PC-3 (cell line): Measurements from ENCODE around the gene FUT1. TPM values are rescaled to one million over a fixed set of nuclear protein-coding genes. Genes with fewer than 3 reads are reported as not detected.

ENCODE experiments used
- ATAC-seq: fragments of 200-7000 bp; cut with Tn5 transposase; 2 replicates; pipeline ENCODE4 v1.9.1; 2020; ENCODE audit warnings: mild to moderate bottlenecking, moderate library complexity
- BruUV-seq: library from RNA; stranded (reverse); fragments of 400-500 nt; replicated peaks from 2 replicates; lab custom pipeline; 2021; lab: Mats Ljungman, UMichigan
- CTCF ChIA-PET: fragments of 300-600 bp; sonication (Branson Sonifier 250); formaldehyde crosslinking; loops from one replicate; lab custom pipeline; 2022; ENCODE audit warnings: antibody characterized with exemption; lab: Charles Lee
- POLR2A ChIA-PET: fragments of 300-600 bp; sonication (Branson Sonifier 250); formaldehyde crosslinking; loops from one replicate; lab custom pipeline; 2022; ENCODE audit warnings: antibody characterized with exemption; ENCODE audit not compliant: unreplicated experiment; lab: Charles Lee
- DNase-seq: peaks from one replicate; pipeline ENCODE4 v3.0.0-alpha.2; 2015
- H2AFZ ChIP-seq: fragments of 300-600 bp; sonication (generic); 2 replicates; pipeline ENCODE4 v1.6.0; 2016; ENCODE audit warnings: antibody characterized with exemption, low read length
- H3F3A ChIP-seq: fragments of 300-600 bp; sonication (generic); one replicate; pipeline ENCODE4 v1.6.0; 2017; ENCODE audit warnings: antibody characterized with exemption, low read length, control low read depth, mild to moderate bottlenecking; ENCODE audit not compliant: unreplicated experiment
- H3K27ac ChIP-seq: fragments of 300-600 bp; sonication (generic); 2 replicates; pipeline ENCODE4 v1.5.1; 2016; ENCODE audit warnings: mild to moderate bottlenecking, low read length
- H3K27me3 ChIP-seq: fragments of 300-600 bp; sonication (generic); 2 replicates; pipeline ENCODE4 v1.6.1; 2016; ENCODE audit warnings: low read length, mixed read lengths
- H3K36me3 ChIP-seq: fragments of 300-600 bp; sonication (generic); 2 replicates; pipeline ENCODE4 v1.6.1; 2016; ENCODE audit warnings: low read depth, mixed run types, low read length, mixed read lengths
- H3K4me1 ChIP-seq: fragments of 300-600 bp; sonication (generic); 2 replicates; pipeline ENCODE4 v1.5.1; 2016; ENCODE audit warnings: low read length; ENCODE audit not compliant: insufficient read depth
- H3K4me2 ChIP-seq: fragments of 300-600 bp; sonication (generic); 2 replicates; pipeline ENCODE4 v1.6.0; 2016; ENCODE audit warnings: low read length
- H3K4me3 ChIP-seq: fragments of 300-600 bp; sonication (generic); 2 replicates; pipeline ENCODE4 v1.5.1; 2016; ENCODE audit warnings: mild to moderate bottlenecking, low read length, mixed read lengths
- H3K79me2 ChIP-seq: fragments of 300-600 bp; sonication (generic); 2 replicates; pipeline ENCODE4 v1.6.1; 2017; ENCODE audit warnings: low read length, mixed read lengths
- H3K9ac ChIP-seq: fragments of 300-600 bp; sonication (generic); 2 replicates; pipeline ENCODE4 v1.6.0; 2016; ENCODE audit warnings: mild to moderate bottlenecking, low read length
- H3K9me2 ChIP-seq: fragments of 300-600 bp; sonication (generic); replicated peaks from 2 replicates; pipeline ENCODE4 v1.6.1; 2016; ENCODE audit warnings: mixed run types, low read length, mixed read lengths
- H3K9me3 ChIP-seq: fragments of 300-600 bp; sonication (generic); 2 replicates; pipeline ENCODE4 v1.6.1; 2016; ENCODE audit warnings: low read length, mixed read lengths
- H4K20me1 ChIP-seq: fragments of 300-600 bp; sonication (generic); 2 replicates; pipeline ENCODE4 v1.6.1; 2016; ENCODE audit warnings: low read length, mixed read lengths
- EZH2 ChIP-seq: fragments of 300-600 bp; sonication (generic); IDR thresholded peaks from one replicate; pipeline ENCODE4 v1.6.1; 2017; ENCODE audit warnings: antibody characterized with exemption, mild to moderate bottlenecking, low read length; ENCODE audit not compliant: unreplicated experiment
- EZH2phosphoT487 ChIP-seq: fragments of 300-600 bp; sonication (generic); IDR thresholded peaks from 2 replicates; pipeline ENCODE4 v1.6.1; 2018; ENCODE audit warnings: mild to moderate bottlenecking, antibody characterized with exemption, low read length, borderline replicate concordance
- intact Hi-C: fragments of 100-400 bp; cut with micrococcal nuclease; formaldehyde crosslinking; loops from 2 replicates; pipeline ENCODE4 v1.9.0; 2023
- total RNA-seq: library from RNA; depleted of rRNA; stranded (reverse); fragments of >200 nt; gene quantifications from 2 replicates; pipeline ENCODE4 v1.2.3, GENCODE V29; 2014
- TF ChIP-seq, protein P1 (sequence below): fragments of 300-600 bp; sonication (generic); conservative IDR thresholded peaks from 2 replicates; pipeline ENCODE4 v1.5.1; 2017; ENCODE audit warnings: antibody characterized with exemption, low read depth, mild to moderate bottlenecking, low read length

FUT1 gene
- total RNA-seq, 1 experiment from 2014 or later: 4.6 TPM

DNA sequence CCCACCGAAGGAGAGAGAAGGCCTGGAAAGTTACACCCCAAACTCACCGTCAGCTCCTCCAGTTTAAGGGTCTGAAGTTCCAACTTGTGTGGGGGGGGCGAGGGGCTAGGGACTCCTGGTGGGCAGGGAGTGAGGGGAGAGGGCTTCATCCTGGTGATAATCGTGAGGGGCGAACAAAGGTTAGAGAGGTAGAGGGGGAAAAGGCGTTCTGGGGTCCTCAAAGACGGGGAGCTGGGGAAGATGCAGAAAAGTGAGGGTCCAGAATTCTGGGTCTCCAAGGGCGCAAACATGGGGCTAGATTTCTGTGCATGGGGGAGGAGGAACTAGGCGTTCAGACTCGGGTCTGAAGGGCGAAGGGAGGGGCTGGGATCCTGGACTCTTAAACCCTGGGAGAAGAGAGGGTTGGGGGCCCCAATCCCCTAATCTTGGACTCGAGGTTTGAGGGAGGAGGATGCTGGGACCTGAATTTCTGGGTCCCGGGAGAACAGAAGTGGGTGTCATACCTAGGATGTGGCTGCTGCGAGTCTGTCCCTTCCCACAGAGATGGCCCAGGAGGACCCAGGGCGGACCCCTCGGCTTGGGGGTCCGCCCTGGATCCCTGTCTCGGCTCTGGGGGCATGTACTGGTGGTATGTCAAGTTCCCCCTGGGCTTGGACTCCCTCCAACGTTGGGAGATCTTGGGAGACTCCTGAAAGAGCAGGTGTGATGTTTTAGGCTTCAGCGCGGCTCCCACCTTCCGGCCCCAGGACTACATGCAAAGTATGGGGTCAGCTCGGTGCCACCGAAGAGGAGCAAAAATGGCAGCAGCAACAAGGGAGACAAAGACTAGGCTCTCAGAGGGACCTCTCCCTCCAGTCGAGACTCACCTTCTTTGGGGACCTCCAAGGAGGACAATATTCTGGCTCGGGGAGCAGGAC, 37.4 kb downstream of the FUT1 start:
- no peak overlapping the region for H3K27ac ChIP-seq
- peak overlapping the region; percentile 70 for H3K4me3 ChIP-seq
- ChIA-PET CTCF (no interaction called here), POLR2A (no interaction called here)
- H3K79me2 ChIP-seq: peaks cover 9% of the 10 kb centered on the region
- DNase-seq (no peak), ATAC-seq (no peak)
- intact Hi-C loops: loop anchor here (1.0 to 5.0 kb wide), 2 partner anchors 38 to 69 kb away; partner anchors contain the start of gene CA11
- H3K36me3 ChIP-seq: no peaks in the 10 kb centered on the region
- H3K9me3 ChIP-seq: no peaks in the 10 kb centered on the region
- no peaks in the 10 kb centered on the region; the same call in 1 of the 2 replicates for H3K4me1 ChIP-seq
- H4K20me1 ChIP-seq: no peaks in the 10 kb centered on the region
- BruUV-seq: no TSS peak
- H3K9ac ChIP-seq: peak overlapping the region; percentile 72
- no peaks in the 10 kb centered on the region for H3K9me2 ChIP-seq
- H3K27me3 ChIP-seq: no peaks in the 10 kb centered on the region
- TF ChIP-seq, protein P1, sequence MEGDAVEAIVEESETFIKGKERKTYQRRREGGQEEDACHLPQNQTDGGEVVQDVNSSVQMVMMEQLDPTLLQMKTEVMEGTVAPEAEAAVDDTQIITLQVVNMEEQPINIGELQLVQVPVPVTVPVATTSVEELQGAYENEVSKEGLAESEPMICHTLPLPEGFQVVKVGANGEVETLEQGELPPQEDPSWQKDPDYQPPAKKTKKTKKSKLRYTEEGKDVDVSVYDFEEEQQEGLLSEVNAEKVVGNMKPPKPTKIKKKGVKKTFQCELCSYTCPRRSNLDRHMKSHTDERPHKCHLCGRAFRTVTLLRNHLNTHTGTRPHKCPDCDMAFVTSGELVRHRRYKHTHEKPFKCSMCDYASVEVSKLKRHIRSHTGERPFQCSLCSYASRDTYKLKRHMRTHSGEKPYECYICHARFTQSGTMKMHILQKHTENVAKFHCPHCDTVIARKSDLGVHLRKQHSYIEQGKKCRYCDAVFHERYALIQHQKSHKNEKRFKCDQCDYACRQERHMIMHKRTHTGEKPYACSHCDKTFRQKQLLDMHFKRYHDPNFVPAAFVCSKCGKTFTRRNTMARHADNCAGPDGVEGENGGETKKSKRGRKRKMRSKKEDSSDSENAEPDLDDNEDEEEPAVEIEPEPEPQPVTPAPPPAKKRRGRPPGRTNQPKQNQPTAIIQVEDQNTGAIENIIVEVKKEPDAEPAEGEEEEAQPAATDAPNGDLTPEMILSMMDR: no peak
- no peak for TF ChIP-seq EZH2phosphoT487
- TF ChIP-seq EZH2: no peak
- peak overlapping the region; percentile 91 for H3K4me2 ChIP-seq
- H2AFZ ChIP-seq: peak overlapping the region; percentile 63; the same call in 1 of the 2 replicates
- no peaks in the 10 kb centered on the region for H3F3A ChIP-seq

DNA sequence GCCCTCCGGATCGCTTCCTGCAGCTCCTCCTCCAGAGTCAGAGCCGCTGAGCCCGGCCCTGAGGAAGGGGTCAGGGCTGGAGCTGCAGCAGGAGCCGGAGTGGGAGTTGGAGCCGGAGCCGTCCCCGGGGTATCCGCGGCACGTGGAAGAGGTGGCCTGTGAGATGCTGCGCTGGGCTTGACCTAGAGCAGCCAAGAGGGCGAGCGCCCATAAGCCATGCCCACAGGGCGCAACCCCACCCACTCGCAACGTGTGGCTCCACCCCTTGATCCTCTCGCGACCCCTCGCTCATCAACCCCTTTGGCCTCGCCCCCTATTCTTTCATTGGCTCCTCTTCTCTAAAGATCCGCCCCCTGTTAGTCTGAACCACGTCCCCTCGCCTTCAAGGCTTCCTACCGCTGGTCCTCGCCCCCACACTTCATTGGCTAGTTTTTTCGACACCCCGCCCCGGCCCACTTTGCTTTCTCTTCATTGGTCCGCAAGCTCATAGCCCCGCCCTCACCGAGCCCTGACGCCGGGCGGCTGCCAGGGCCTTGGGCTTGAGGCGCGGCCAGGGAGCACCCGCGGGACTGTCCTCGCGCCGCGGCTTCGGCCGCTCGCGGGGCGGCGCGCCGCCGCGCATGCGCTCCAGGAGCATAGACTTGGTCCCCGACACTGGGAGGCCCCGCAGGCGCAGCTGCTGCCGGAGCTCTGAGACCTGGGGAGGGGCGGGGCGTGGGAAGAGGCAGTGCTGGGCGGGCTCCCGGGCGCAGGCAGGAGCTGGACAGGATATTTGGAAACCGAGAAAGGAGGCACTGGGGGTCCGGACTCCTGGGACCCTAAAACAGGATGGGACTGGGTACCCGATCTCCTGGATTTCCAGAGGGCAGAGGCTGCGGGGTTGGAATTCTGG, 38.3 kb downstream of the FUT1 start:
- Histone ChIP-seq H3F3A (no peaks in the 10 kb centered on the region), H3K9ac (peak overlapping the region; percentile 72), H3K27me3 (no peaks in the 10 kb centered on the region), H3K4me2 (peak overlapping the region; percentile 91), H3K4me3 (peak overlapping the region; percentile 91), H3K9me2 (no peaks in the 10 kb centered on the region), H3K36me3 (no peaks in the 10 kb centered on the region), H4K20me1 (no peaks in the 10 kb centered on the region), H3K9me3 (no peaks in the 10 kb centered on the region), H2AFZ (peak overlapping the region; percentile 89), H3K79me2 (peaks cover 9% of the 10 kb centered on the region), H3K27ac (no peak overlapping the region), H3K4me1 (no peaks in the 10 kb centered on the region; the same call in 1 of the 2 replicates)
- TF ChIP-seq EZH2 (no peak), EZH2phosphoT487 (peak; percentile 83)
- no TSS peak for BruUV-seq
- DNase-seq (peak; percentile 97), ATAC-seq (peak; percentile 89)
- intact Hi-C loops: loop anchor here (1.0 to 5.0 kb wide), 2 partner anchors 37 to 68 kb away; partner anchors contain the start of gene CA11
- ChIA-PET POLR2A (interaction anchor here (0.5 to 0.6 kb wide), 2 partner anchors 68 to 69 kb away, joined by 3 read pairs; no protein-coding TSS in a partner anchor), CTCF (interaction anchor here (1.3 kb wide), 1 partner anchor 14 kb away, joined by 4 read pairs; no protein-coding TSS in a partner anchor)
